ENCODE data around the gene NRXN3.

Gene NRXN3

DNA sequence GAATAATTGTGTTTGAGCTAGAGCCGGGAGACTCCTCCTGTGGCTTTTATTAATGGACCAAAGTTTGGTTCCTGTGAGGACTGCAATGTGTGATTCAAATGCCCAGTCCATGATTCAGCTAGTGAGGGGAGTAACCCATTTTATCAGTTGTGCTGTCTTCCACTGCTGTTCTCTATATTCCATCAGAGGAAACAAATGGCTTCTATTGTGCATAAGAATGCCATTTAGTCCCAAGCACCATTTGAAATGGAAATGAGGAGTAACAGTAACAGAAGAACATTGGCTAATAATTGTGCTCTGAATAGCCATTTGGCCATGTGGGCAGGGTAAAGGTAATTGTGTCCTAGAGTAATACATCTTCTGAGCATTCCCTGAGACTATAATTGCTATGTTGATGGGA, 1398.4 kb downstream of the NRXN3 start:
- H3K9ac ChIP-seq (ENCODE audit: low read length): no peak overlapping the region
- H3K4me3 ChIP-seq (ENCODE audit: low read depth in 1 of 2, low read length in 2 of 2): no peak overlapping the region
- H3K9me3 ChIP-seq (ENCODE audit: low read length): no peaks in the 10 kb centered on the region
- no peak overlapping the region for H3K27ac ChIP-seq (ENCODE audit: low read depth, low read length)
- no peaks in the 10 kb centered on the region for H3K27me3 ChIP-seq (ENCODE audit: control insufficient read depth in 1 of 2, insufficient read depth in 2 of 2, low read length in 2 of 2)
- H3K4me1 ChIP-seq (ENCODE audit: insufficient read depth, low read length): no peaks in the 10 kb centered on the region
- H3K36me3 ChIP-seq (ENCODE audit: insufficient read depth, low read length): no peaks in the 10 kb centered on the region

DNA sequence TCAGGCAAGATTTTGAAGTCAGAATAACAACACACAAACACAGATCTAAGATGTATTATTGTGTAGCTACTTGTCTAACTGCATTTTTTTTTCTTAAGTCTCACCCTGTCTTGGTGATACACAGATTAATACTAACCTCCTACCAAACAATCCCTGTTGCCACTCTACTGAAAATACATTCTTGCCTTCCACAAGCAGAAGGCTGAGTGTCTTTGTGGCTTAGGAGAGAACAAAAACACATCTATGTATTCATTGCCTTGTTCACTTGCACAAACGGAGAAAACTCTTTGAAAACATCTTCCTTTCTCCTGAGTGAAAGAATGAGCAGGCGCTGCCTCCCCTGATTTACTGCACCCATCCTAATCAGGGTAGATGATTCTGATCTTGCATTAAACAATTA, 1398.9 kb downstream of the NRXN3 start:
- Histone ChIP-seq H3K9me3 (ENCODE audit: low read length) (no peaks in the 10 kb centered on the region), H3K36me3 (ENCODE audit: insufficient read depth, low read length) (no peaks in the 10 kb centered on the region), H3K4me1 (ENCODE audit: insufficient read depth, low read length) (no peaks in the 10 kb centered on the region), H3K27me3 (ENCODE audit: control insufficient read depth in 1 of 2, insufficient read depth in 2 of 2, low read length in 2 of 2) (no peaks in the 10 kb centered on the region), H3K4me3 (ENCODE audit: low read depth in 1 of 2, low read length in 2 of 2) (no peak overlapping the region), H3K27ac (ENCODE audit: low read depth, low read length) (no peak overlapping the region), H3K9ac (ENCODE audit: low read length) (no peak overlapping the region)

DNA sequence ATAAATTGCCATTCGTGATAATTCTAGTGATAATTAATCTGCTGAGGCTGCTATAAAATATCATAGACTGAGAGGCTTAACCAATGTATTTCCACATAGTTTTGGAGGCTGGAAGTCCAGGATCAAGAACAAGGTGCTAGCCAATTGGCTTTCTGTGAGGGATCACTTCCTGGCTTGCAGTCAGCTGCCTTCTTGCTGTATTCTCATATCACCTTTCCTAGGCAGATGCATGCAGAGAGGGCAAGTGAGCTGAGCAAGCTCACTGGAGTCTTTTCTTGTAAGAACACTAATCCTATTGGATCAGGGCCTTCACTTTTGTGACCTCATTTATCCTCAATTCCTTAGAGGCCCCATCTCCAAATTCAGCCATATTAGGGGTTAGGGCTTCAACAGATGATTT, 1400.5 kb downstream of the NRXN3 start:
- H3K9me3 ChIP-seq (ENCODE audit: low read length): no peaks in the 10 kb centered on the region
- no peak overlapping the region for H3K4me3 ChIP-seq (ENCODE audit: low read depth in 1 of 2, low read length in 2 of 2)
- H3K27me3 ChIP-seq (ENCODE audit: control insufficient read depth in 1 of 2, insufficient read depth in 2 of 2, low read length in 2 of 2): no peaks in the 10 kb centered on the region
- H3K27ac ChIP-seq (ENCODE audit: low read depth, low read length): no peak overlapping the region
- no peaks in the 10 kb centered on the region for H3K36me3 ChIP-seq (ENCODE audit: insufficient read depth, low read length)
- H3K9ac ChIP-seq (ENCODE audit: low read length): no peak overlapping the region
- H3K4me1 ChIP-seq (ENCODE audit: insufficient read depth, low read length): no peaks in the 10 kb centered on the region

DNA sequence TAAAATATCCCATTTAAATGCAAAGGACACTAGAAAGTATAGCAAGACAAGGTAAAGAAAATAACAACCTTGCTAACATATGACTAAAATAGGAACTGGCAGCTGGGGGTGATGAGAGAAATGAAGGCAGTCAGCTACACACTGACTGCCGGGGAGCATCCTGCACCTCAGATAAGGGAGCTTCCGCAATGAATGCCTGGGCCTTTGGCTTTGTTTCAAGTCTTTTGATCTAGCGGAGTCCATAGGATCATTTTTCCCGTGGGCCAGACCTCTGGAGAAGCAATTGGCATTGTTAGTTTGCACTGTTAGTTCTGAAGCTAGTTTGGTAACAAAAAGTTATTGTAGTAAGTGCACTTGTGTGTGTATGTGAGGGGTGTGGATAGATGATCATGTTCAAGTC, 1401.2 kb downstream of the NRXN3 start:
- Histone ChIP-seq H3K9ac (ENCODE audit: low read length) (no peak overlapping the region), H3K36me3 (ENCODE audit: insufficient read depth, low read length) (no peaks in the 10 kb centered on the region), H3K9me3 (ENCODE audit: low read length) (no peaks in the 10 kb centered on the region), H3K4me3 (ENCODE audit: low read depth in 1 of 2, low read length in 2 of 2) (no peak overlapping the region), H3K27me3 (ENCODE audit: control insufficient read depth in 1 of 2, insufficient read depth in 2 of 2, low read length in 2 of 2) (no peaks in the 10 kb centered on the region), H3K4me1 (ENCODE audit: insufficient read depth, low read length) (no peaks in the 10 kb centered on the region), H3K27ac (ENCODE audit: low read depth, low read length) (no peak overlapping the region)

DNA sequence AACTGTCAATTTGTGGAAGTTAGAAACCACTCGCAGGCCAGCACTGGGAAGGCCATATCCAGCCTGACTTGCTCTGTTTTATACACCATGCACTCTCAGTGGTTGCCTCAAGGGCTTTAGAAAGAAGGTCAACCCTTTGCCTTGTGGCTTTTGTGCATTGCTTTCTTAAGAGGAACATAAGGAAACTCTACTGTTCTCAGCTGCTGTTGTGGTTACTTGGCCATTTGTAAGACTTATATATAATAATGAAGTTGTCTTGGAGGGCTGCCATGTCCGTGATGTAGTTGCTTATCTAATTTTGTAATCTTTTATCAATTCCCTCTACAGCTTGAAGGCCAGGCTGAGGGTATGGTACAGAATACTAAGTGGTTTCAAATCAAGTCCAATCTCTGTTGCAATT, 1403.3 kb downstream of the NRXN3 start:
- no peaks in the 10 kb centered on the region for H3K9me3 ChIP-seq (ENCODE audit: low read length)
- no peaks in the 10 kb centered on the region for H3K4me1 ChIP-seq (ENCODE audit: insufficient read depth, low read length)
- H3K9ac ChIP-seq (ENCODE audit: low read length): no peak overlapping the region
- no peaks in the 10 kb centered on the region for H3K27me3 ChIP-seq (ENCODE audit: control insufficient read depth in 1 of 2, insufficient read depth in 2 of 2, low read length in 2 of 2)
- H3K4me3 ChIP-seq (ENCODE audit: low read depth in 1 of 2, low read length in 2 of 2): no peak overlapping the region
- no peak overlapping the region for H3K27ac ChIP-seq (ENCODE audit: low read depth, low read length)
- no peaks in the 10 kb centered on the region for H3K36me3 ChIP-seq (ENCODE audit: insufficient read depth, low read length)

DNA sequence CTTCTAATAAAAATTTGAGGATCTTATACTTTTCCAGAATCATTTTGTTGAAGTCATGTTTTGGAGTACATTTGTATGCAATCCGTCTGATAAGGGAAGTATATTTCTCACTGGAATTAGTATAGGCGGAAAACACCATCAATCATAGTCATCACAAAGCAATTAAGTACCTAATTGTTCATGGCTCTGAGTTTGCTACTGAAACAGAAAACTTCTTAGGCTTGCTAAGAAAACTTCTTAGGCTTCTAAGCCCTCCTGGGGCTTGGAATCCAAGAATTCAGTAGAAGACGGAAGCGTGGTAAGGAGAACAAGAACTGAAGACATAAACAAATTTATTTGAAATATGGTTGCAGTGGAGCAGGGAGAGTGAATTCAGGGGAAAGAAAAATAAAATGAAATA, 1404.9 kb downstream of the NRXN3 start:
- Histone ChIP-seq H3K4me3 (ENCODE audit: low read depth in 1 of 2, low read length in 2 of 2) (no peak overlapping the region), H3K9ac (ENCODE audit: low read length) (no peak overlapping the region), H3K4me1 (ENCODE audit: insufficient read depth, low read length) (no peaks in the 10 kb centered on the region), H3K36me3 (ENCODE audit: insufficient read depth, low read length) (no peaks in the 10 kb centered on the region), H3K27ac (ENCODE audit: low read depth, low read length) (no peak overlapping the region), H3K27me3 (ENCODE audit: control insufficient read depth in 1 of 2, insufficient read depth in 2 of 2, low read length in 2 of 2) (no peaks in the 10 kb centered on the region), H3K9me3 (ENCODE audit: low read length) (no peaks in the 10 kb centered on the region)

DNA sequence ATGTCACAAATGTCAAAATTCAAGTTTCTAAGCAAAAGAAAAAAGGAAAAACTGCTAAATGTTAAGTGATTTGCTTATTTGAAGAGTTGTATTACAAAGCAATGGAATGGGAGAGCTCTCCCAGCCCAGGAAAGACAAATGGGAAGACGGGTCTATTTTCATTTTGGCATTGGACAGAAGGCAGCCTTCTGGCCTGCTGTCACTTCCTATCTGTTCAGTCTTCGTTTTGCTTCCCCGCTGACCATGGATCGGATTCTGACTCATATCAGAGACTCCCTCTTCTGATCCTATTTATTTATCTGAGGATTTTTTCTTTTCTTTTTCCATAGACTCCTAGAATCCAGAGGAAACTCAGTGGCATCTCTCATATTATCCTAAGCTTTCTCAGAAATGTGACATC, 1406.3 kb downstream of the NRXN3 start:
- no peak overlapping the region for H3K27ac ChIP-seq (ENCODE audit: low read depth, low read length)
- H3K9me3 ChIP-seq (ENCODE audit: low read length): no peaks in the 10 kb centered on the region
- no peaks in the 10 kb centered on the region for H3K27me3 ChIP-seq (ENCODE audit: control insufficient read depth in 1 of 2, insufficient read depth in 2 of 2, low read length in 2 of 2)
- no peak overlapping the region for H3K9ac ChIP-seq (ENCODE audit: low read length)
- no peaks in the 10 kb centered on the region for H3K36me3 ChIP-seq (ENCODE audit: insufficient read depth, low read length)
- H3K4me3 ChIP-seq (ENCODE audit: low read depth in 1 of 2, low read length in 2 of 2): no peak overlapping the region
- no peaks in the 10 kb centered on the region for H3K4me1 ChIP-seq (ENCODE audit: insufficient read depth, low read length)

DNA sequence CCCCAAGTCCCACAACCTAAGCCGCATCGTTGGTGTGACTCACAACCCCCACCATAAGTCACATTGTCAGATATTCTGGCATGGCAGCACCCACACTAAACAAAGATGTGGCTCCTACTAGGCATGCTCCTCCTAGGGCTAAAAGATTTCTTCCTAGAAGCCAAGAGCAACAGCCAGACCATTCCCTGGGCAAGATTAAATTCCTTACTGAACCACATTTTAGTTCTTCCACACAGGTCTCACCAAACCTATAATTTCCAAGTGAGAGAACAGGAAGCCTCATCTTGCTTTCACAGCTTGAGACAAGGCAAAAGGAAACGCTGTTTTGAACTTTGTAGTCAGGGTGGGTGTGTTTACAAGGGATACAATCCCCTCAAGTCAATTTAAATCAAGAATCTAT, 1408.3 kb downstream of the NRXN3 start:
- no peaks in the 10 kb centered on the region for H3K36me3 ChIP-seq (ENCODE audit: insufficient read depth, low read length)
- no peaks in the 10 kb centered on the region for H3K9me3 ChIP-seq (ENCODE audit: low read length)
- no peaks in the 10 kb centered on the region for H3K4me1 ChIP-seq (ENCODE audit: insufficient read depth, low read length)
- no peak overlapping the region for H3K27ac ChIP-seq (ENCODE audit: low read depth, low read length)
- no peaks in the 10 kb centered on the region for H3K27me3 ChIP-seq (ENCODE audit: control insufficient read depth in 1 of 2, insufficient read depth in 2 of 2, low read length in 2 of 2)
- H3K4me3 ChIP-seq (ENCODE audit: low read depth in 1 of 2, low read length in 2 of 2): no peak overlapping the region
- H3K9ac ChIP-seq (ENCODE audit: low read length): no peak overlapping the region

DNA sequence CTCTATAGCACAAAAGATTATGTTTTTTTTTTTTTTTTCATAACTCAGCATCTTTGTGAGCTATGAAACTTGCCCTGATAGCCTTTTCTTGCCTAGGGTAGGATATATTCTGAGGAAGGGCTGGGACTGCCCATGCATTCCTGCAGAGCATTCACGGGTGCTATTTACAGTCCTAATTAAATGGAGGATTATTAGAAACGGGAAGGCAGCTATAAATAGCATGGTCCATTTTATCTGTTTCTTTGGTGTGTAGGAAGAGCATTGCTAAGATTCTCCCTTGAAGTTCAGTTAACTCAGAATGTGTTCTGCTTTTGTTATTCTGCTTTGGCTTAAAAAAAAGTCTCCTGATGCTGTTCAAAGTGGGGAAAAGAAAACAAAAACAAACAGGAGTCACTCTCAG, 1410.2 kb downstream of the NRXN3 start:
- Histone ChIP-seq H3K27ac (ENCODE audit: low read depth, low read length) (no peak overlapping the region), H3K4me3 (ENCODE audit: low read depth in 1 of 2, low read length in 2 of 2) (no peak overlapping the region), H3K36me3 (ENCODE audit: insufficient read depth, low read length) (no peaks in the 10 kb centered on the region), H3K4me1 (ENCODE audit: insufficient read depth, low read length) (no peaks in the 10 kb centered on the region), H3K9ac (ENCODE audit: low read length) (no peak overlapping the region), H3K27me3 (ENCODE audit: control insufficient read depth in 1 of 2, insufficient read depth in 2 of 2, low read length in 2 of 2) (no peaks in the 10 kb centered on the region), H3K9me3 (ENCODE audit: low read length) (no peaks in the 10 kb centered on the region)

DNA sequence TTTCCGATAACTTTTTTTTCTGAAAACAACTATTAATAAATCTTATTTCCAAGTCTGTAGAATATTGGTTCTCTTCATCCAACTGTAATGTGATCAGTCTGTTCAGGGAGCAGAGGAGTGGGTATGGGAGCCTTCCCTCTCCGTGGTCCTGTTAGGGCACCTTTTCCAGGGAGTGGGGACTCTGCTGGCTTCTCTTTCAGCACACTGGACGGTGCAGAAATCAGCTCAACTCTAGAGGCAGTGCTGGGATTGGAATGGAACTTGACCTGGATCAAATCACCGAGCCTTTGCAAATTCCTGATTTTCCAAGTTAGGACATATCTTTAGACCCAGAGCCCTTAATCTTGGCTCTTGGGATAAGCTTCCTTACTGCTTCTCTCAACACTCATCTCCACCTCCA, 1410.7 kb downstream of the NRXN3 start:
- no peak overlapping the region for H3K4me3 ChIP-seq (ENCODE audit: low read depth in 1 of 2, low read length in 2 of 2)
- H3K36me3 ChIP-seq (ENCODE audit: insufficient read depth, low read length): no peaks in the 10 kb centered on the region
- H3K9ac ChIP-seq (ENCODE audit: low read length): no peak overlapping the region
- no peaks in the 10 kb centered on the region for H3K27me3 ChIP-seq (ENCODE audit: control insufficient read depth in 1 of 2, insufficient read depth in 2 of 2, low read length in 2 of 2)
- no peaks in the 10 kb centered on the region for H3K4me1 ChIP-seq (ENCODE audit: insufficient read depth, low read length)
- no peaks in the 10 kb centered on the region for H3K9me3 ChIP-seq (ENCODE audit: low read length)
- H3K27ac ChIP-seq (ENCODE audit: low read depth, low read length): no peak overlapping the region

DNA sequence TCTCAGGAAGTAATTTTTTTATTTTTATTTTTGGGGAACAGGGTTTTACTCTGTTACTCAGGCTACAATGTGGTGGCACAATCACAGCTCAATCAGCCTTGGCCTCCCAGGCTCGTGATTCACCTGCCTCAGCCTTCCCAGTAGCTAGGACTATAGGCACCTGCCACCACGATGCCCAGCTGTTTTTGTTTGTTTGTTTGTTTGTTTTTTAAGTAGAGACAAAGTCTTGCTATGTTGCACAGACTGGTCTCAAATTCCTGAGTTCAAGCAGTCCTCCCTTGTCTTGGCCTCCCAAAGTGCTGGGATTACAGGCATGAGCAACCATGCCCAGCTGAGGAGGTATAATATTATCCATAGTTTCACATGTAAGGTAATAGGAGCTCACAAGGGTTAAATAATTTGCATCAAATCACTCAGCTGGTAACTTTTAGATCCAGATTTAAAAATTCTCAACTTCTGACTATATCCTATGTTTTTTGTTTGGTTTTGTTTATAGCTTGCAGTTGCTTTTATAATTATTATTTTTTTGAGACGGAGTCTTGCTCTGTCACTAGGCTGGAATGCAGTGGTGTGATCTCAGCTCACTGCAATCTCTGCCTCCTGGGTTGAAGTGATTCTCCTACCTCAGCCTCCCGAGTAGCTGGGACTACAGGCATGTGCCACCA, 1411.9 kb downstream of the NRXN3 start:
- no peak overlapping the region for H3K9ac ChIP-seq (ENCODE audit: low read length)
- no peak overlapping the region for H3K4me3 ChIP-seq (ENCODE audit: low read depth in 1 of 2, low read length in 2 of 2)
- H3K36me3 ChIP-seq (ENCODE audit: insufficient read depth, low read length): no peaks in the 10 kb centered on the region
- no peaks in the 10 kb centered on the region for H3K9me3 ChIP-seq (ENCODE audit: low read length)
- peaks cover 5% of the 10 kb centered on the region for H3K4me1 ChIP-seq (ENCODE audit: insufficient read depth, low read length)
- H3K27me3 ChIP-seq (ENCODE audit: control insufficient read depth in 1 of 2, insufficient read depth in 2 of 2, low read length in 2 of 2): no peaks in the 10 kb centered on the region
- H3K27ac ChIP-seq (ENCODE audit: low read depth, low read length): no peak overlapping the region

DNA sequence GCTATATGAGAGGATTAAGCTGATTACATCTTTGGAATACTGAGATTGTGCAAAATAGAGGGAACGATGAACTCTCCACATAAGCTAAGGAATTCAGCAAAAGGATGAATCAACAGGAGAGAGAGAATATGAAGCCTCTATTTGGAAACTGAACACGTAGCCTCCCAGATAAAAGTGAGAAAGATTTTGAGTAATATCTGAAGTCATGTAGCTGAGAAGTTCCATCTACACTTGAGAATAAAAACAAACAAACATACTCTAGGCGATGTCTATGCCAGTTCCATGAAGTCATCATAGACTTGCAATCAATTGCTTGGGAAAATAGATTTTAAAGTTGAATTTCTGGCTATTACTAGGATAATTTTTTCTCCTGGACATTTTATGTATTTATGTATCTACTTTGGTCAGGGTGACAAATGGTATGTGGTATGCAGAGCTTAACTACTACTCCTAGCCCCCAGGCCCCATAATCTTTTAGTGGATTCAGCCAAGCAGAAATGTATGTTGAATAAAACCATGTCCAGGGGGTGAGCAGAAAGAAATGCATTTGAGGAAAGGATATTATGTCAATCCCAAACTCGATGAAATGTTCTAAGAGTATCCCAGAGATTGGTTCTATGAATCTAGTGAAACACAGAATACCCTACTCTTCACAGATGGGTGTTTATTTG, 1413.7 kb downstream of the NRXN3 start:
- Histone ChIP-seq H3K9me3 (ENCODE audit: low read length) (no peaks in the 10 kb centered on the region), H3K27me3 (ENCODE audit: control insufficient read depth in 1 of 2, insufficient read depth in 2 of 2, low read length in 2 of 2) (no peaks in the 10 kb centered on the region), H3K27ac (ENCODE audit: low read depth, low read length) (no peak overlapping the region), H3K36me3 (ENCODE audit: insufficient read depth, low read length) (no peaks in the 10 kb centered on the region), H3K4me1 (ENCODE audit: insufficient read depth, low read length) (peaks cover 5% of the 10 kb centered on the region), H3K4me3 (ENCODE audit: low read depth in 1 of 2, low read length in 2 of 2) (no peak overlapping the region), H3K9ac (ENCODE audit: low read length) (no peak overlapping the region)

Data from muscle layer of colon (tissue), 2 donors.